ENCODE measurements around the gene TTC29.

DNA sequence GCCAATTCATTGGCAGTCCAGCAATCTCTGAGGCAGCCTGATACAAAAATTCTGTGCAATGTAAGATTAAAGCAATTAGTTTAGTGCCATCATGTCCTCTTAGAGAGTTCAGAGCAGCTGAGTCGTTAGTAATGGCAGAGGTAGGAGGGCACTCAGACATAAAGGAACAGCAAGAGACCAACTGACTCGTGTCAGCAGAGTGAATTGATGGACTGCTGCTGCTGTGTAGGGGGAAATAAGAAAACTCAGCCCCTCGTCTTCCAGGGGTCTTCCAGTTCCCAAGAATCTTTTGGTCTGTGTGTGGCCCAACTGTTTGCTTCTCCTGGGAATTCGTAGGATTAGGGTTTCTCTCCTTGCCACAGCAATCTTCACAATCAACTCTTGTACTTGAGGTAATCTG lies 100.9 kb downstream of the TTC29 start:
- TF ChIP-seq, protein P1, sequence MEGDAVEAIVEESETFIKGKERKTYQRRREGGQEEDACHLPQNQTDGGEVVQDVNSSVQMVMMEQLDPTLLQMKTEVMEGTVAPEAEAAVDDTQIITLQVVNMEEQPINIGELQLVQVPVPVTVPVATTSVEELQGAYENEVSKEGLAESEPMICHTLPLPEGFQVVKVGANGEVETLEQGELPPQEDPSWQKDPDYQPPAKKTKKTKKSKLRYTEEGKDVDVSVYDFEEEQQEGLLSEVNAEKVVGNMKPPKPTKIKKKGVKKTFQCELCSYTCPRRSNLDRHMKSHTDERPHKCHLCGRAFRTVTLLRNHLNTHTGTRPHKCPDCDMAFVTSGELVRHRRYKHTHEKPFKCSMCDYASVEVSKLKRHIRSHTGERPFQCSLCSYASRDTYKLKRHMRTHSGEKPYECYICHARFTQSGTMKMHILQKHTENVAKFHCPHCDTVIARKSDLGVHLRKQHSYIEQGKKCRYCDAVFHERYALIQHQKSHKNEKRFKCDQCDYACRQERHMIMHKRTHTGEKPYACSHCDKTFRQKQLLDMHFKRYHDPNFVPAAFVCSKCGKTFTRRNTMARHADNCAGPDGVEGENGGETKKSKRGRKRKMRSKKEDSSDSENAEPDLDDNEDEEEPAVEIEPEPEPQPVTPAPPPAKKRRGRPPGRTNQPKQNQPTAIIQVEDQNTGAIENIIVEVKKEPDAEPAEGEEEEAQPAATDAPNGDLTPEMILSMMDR (IDR thresholded peaks at IDR 0.05; ENCODE audit: poor library complexity), result no peak
- TF ChIP-seq EZH2 (IDR thresholded peaks at IDR 0.05; ENCODE audit: borderline replicate concordance), result no peak
- TF ChIP-seq EZH2phosphoT487 (IDR thresholded peaks at IDR 0.05; ENCODE audit: low read depth, severe bottlenecking, unreplicated experiment), result no peak

Measured in hepatocyte (in vitro differentiated cells).